ENCODE data around the gene SAMD1.
"Not testable (repeated sequence)": the region's sequence is repeated elsewhere in the genome, so short reads cannot be mapped to it uniquely, and the experiment has no call there.

Gene SAMD1

DNA sequence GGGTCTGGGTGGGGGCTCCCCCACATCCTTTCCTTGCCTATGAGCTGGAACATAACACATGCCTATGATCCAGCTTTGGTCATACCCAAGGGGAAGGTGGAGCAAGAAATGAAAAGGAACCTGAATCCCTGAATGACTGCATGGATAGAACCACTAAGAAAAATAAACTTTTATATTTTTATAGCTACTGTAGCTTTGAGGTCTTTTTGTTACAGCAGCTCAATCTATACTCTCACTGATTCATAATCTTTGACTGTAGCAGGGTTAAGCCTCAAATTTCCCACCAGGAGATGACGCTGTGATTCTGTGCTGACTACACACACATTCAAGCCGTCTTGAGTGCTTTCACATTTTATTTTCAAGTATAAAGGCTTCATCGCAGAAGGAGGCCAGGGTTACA, 37.5 kb downstream of the SAMD1 start:
- H3K4me3 Mint-ChIP-seq: no peak overlapping the region
- peaks cover 13% of the 10 kb centered on the region for H3K27me3 Mint-ChIP-seq (ENCODE audit: low read depth)
- no peak overlapping the region for H3K27ac Mint-ChIP-seq
- peaks cover 5% of the 10 kb centered on the region for H3K9me3 Mint-ChIP-seq
- peaks cover 7% of the 10 kb centered on the region for H3K4me1 Mint-ChIP-seq (ENCODE audit: low read depth)
- peaks cover 38% of the 10 kb centered on the region for H3K36me3 Mint-ChIP-seq (ENCODE audit: low read depth)

DNA sequence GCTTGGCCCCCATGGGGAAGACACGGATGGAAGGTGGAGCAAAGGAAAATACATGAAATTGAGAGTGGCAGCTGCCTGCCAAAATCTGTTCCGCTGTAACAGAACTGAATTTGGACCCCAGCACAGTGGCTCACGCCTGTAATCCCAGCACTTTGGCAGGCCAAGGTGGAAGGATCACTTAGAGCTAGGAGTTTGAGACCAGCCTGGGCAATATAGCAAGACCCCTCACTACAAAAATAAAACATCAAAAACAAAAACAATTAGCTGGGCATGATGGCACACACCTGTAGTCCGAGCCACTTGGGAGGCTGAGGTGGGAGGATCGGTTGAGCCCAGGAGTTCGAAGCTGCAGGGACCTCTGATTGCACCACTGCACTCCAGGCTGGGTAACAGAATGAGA, 38.1 kb downstream of the SAMD1 start:
- Mint-ChIP-seq H3K9me3 (peaks cover 5% of the 10 kb centered on the region), H3K36me3 (ENCODE audit: low read depth) (peaks cover 38% of the 10 kb centered on the region), H3K4me3 (no peak overlapping the region), H3K27ac (no peak overlapping the region), H3K4me1 (ENCODE audit: low read depth) (peaks cover 2% of the 10 kb centered on the region), H3K27me3 (ENCODE audit: low read depth) (peaks cover 8% of the 10 kb centered on the region)

DNA sequence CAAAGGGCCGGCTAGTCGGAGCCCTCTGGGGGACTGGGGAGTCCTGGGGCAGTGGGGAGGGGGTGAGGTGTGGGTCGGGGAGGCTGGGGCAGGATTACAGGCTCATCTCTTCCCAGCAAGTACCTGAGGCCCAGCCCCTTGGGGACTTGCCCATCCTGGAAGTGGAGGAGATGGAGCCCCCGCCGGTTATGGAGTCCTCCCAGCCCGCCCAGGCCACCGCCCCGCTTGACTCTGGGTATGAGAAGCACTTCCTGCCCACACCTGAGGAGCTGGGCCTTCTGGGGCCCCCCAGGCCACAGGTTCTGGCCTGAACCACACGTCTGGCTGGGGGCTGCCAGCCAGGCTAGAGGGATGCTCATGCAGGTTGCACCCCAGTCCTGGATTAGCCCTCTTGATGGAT, 38.6 kb downstream of the SAMD1 start:
- H3K27me3 Mint-ChIP-seq (ENCODE audit: low read depth): peaks cover 6% of the 10 kb centered on the region
- no peak overlapping the region for H3K27ac Mint-ChIP-seq
- H3K36me3 Mint-ChIP-seq (ENCODE audit: low read depth): peaks cover 41% of the 10 kb centered on the region

DNA sequence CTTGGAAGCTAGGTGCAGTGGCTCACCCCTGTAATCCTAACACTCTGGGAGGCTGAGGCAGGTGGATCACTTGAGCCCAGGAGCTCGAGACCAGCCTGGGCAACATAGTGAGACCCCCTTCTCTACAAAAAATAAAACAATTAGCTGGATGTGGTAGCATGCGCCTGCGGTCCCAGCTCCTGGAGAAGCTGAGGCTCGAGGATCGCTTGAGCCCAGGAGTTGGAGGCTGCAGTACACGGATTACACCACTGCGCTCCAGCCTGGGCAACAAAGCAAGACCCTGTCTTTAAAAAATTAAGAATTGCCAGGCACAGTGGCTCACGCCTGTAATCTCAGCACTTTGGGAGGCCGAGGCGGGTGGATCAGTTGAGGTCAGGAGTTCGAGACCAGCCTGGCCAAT, 39.6 kb downstream of the SAMD1 start:
- H3K4me3 Mint-ChIP-seq; H3K9me3 Mint-ChIP-seq; H3K27ac Mint-ChIP-seq; H3K4me1 Mint-ChIP-seq (ENCODE audit: low read depth); H3K27me3 Mint-ChIP-seq (ENCODE audit: low read depth): not testable (repeated sequence)
- peaks cover 47% of the 10 kb centered on the region for H3K36me3 Mint-ChIP-seq (ENCODE audit: low read depth)

More for the DNA sequence above, 38.6 kb downstream of the SAMD1 start:
- H3K4me3 Mint-ChIP-seq: no peak overlapping the region
- H3K4me1 Mint-ChIP-seq (ENCODE audit: low read depth): peaks cover 2% of the 10 kb centered on the region
- peaks cover 5% of the 10 kb centered on the region for H3K9me3 Mint-ChIP-seq

DNA sequence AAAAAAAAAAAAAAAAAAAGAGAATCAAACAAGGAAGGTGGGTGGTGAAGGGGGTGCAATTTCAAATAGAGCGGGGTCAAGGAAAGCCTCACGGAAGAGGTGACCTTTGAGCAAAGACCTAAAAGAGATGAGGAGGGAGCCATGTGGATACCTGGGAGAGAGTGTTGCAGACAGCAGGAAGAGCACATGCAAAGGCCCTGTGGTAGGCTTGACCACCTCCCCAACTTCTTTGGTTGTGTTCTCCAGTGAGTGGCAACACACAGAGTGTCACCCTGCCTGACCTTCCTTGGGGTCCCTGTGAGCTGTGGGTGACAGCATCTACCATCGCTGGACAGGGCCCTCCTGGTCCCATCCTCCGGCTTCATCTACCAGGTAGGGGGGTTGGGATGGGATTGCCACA, 40.0 kb downstream of the SAMD1 start:
- peaks cover 2% of the 10 kb centered on the region for H3K4me1 Mint-ChIP-seq (ENCODE audit: low read depth)
- H3K36me3 Mint-ChIP-seq (ENCODE audit: low read depth): peaks cover 51% of the 10 kb centered on the region
- H3K4me3 Mint-ChIP-seq: no peak overlapping the region
- H3K27ac Mint-ChIP-seq: no peak overlapping the region
- peaks cover 5% of the 10 kb centered on the region for H3K9me3 Mint-ChIP-seq
- H3K27me3 Mint-ChIP-seq (ENCODE audit: low read depth): no peaks in the 10 kb centered on the region

DNA sequence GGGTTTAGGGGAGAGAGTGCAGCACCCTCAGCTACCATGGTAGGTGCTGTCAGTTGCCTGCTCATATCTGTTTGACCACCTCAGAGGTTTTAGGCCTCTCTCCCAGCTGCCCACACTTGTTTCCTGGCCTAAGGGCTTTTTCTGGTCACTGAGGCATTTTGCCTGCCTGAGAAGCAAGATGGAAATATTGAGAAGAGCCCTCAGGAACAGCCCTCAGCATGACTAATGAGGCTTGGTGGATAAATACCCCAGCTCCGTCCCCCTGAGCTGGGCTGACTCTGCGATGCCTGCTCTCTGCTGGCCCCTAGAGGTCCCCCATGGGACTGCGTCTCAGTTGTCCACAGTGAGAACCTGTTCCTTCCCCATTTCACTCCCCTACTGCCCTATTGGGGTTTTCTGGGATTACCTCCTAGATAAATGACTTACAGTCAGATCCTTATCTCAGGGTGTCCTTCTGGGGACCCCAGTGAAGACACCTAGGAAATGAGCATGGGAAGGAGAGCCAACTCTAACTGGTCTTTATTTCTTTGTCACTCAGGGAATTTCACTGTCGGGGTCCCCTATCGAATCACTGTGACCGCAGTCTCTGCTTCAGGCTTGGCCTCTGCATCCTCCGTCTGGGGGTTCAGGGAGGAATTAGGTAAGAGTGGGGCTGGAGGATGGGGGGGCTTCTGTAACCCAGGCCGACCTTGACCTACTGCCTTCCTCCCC, 42.0 kb downstream of the SAMD1 start:
- Mint-ChIP-seq H3K9me3 (peaks cover 5% of the 10 kb centered on the region), H3K4me1 (ENCODE audit: low read depth) (peaks cover 2% of the 10 kb centered on the region), H3K36me3 (ENCODE audit: low read depth) (peaks cover 46% of the 10 kb centered on the region), H3K4me3 (no peak overlapping the region), H3K27me3 (ENCODE audit: low read depth) (no peaks in the 10 kb centered on the region), H3K27ac (no peak overlapping the region)

DNA sequence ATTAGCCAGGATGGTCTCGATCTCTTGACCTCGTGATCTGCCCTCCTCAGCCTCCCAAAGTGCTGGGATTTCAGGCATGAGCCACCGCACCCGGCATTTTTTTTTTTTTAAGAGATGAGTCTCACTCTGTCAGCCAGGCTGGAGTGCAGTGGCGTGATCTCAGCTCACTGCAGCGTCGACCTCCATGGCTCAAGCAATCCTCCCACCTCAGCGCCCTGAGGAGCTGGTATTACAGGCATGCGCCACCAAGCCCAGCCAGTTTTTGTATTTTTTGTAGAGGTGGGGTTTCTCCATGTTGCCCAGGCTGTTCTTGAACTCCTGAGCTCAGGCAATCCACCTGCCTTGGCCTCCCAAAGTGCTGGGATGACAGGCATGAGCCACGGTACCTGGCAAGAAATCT, 42.7 kb downstream of the SAMD1 start:
- H3K36me3 Mint-ChIP-seq (ENCODE audit: low read depth): peaks cover 49% of the 10 kb centered on the region
- not testable (repeated sequence) for H3K4me1 Mint-ChIP-seq (ENCODE audit: low read depth); H3K9me3 Mint-ChIP-seq; H3K4me3 Mint-ChIP-seq; H3K27me3 Mint-ChIP-seq (ENCODE audit: low read depth); H3K27ac Mint-ChIP-seq

DNA sequence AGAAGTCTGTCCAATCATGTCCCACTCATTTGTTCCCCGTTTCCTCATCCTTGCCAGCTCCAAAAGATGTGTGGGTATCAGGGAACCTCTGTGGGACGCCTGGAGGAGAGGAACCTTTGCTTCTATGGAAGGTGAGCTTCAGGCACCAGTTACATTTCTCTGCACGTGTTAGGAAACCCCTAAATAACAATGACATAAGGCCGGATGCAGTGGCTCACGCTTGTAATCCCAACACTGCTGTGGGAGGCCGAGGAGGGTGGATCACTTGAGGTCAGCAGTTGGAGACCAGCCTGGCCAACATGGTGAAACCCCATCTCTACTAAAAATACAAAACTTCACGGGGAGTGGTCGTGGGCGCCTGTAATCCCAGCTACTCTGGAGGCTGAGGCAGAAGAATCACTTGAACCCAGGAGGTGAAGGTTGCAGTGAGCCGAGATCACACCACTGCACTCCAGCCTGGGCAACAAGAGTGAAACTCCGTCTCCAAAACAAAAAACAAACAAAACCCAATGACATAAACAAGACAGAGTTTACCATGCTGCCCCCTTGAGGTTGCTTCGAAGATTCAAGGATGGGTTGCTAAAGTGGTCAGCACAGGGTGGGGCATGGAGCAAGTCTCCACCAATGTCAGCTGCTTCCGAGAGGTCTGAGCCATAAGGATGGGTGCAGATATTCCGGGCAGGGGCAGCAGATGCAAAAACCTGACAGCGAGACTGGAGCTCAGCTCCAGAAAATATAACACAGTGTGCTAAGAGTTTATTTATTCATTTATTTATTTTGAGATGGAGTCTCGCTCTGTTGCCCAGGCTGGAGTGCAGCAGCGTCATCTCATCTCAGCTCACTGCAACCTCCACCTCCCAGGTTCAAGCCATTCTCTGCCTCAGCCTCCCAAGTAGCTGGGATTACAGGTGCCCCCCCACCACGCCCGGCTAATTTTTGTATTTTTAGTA, 47.6 kb downstream of the SAMD1 start:
- Mint-ChIP-seq H3K27ac (peak overlapping the region; percentile 69), H3K36me3 (ENCODE audit: low read depth) (peaks cover 38% of the 10 kb centered on the region), H3K4me1 (ENCODE audit: low read depth) (peaks cover 11% of the 10 kb centered on the region)
- H3K27me3 Mint-ChIP-seq (ENCODE audit: low read depth); H3K9me3 Mint-ChIP-seq; H3K4me3 Mint-ChIP-seq: not testable (repeated sequence)

DNA sequence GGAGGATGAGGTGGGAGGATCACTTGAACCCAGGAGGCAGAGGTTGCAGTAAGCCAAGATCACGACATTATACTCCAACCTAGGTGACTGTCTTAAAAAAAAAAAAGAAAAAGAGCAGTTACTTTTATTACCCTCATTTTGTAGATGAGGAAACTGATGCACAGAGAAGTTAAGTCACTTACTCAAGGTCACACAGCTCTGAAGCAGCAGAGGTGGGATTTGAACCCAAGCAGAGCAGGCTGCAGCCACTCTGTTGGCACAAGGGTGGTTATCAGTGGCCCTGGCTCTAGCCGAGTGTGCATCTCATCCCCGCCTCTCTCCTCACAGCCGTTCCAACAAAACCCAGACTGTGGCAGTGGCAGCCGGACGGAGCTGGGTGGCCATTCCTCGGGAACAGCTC, 51.4 kb downstream of the SAMD1 start:
- H3K4me3 Mint-ChIP-seq: no peak overlapping the region
- H3K4me1 Mint-ChIP-seq (ENCODE audit: low read depth): peaks cover 15% of the 10 kb centered on the region
- no peaks in the 10 kb centered on the region for H3K27me3 Mint-ChIP-seq (ENCODE audit: low read depth)
- no peaks in the 10 kb centered on the region for H3K9me3 Mint-ChIP-seq
- H3K36me3 Mint-ChIP-seq (ENCODE audit: low read depth): peaks cover 37% of the 10 kb centered on the region
- H3K27ac Mint-ChIP-seq: no peak overlapping the region

Measured in T-helper 1 cell treated with Interleukin-12 subunit alpha and Interleukin-12 subunit beta and Interleukin-4 antibody, amounts not matched to agents 30 μg/mL and 1 μg/mL, for 36 hours (primary cell).